ENCODE results near the gene CFAP90.

CFAP90 gene

DNA sequence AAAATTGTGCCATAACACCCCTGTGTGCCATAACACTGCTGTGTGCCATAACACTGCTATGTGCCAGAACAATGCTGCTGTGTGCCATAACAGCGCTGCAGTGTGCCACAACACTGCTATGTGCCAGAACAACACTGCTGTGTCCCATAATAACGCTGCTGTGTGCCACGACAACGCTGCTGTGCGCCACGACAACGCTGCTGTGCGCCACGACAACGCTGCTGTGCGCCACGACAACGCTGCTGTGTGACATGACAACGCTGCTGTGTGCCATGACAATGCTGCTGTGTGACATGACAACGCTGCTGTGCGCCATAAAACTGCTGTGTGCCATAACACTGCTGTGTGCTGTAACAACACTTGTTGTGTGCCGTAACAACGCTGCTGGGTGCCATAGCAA, 25.9 kb downstream of the CFAP90 start:
- Histone ChIP-seq H3K4me1 (ENCODE audit: control insufficient read depth, insufficient read depth, low read length) (no peaks in the 10 kb centered on the region), H3K27ac (ENCODE audit: low read depth, low read length) (no peak overlapping the region), H3K36me3 (ENCODE audit: control insufficient read depth, insufficient read depth, low read length) (peaks cover 31% of the 10 kb centered on the region), H3K4me3 (ENCODE audit: low read depth, low read length) (no peak overlapping the region), H3K27me3 (ENCODE audit: control insufficient read depth, insufficient read depth, low read length) (no peaks in the 10 kb centered on the region), H3K9me3 (ENCODE audit: control insufficient read depth, insufficient read depth, low read length) (no peaks in the 10 kb centered on the region), H3K9ac (ENCODE audit: low read depth, low read length) (no peak overlapping the region)

DNA sequence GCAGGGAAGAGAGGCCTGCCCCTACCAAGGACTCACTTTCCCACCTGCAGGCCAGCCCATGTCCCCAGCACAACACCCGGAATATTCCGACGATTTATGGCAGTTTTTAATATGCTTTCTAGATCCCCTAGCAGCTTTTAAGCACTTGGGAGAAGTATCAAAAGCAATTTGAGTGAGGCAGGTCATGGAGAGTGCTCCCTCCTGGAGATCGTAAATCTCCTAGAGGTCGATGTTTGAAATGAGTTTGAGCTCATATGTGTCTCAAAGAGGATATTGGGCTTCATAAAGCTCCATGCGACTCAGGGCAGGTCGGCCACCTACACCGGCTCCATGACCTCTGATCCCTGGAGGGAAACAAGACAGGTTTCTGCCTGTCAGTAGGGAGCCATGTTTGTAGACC, 27.3 kb downstream of the CFAP90 start:
- Histone ChIP-seq H3K36me3 (ENCODE audit: control insufficient read depth, insufficient read depth, low read length) (peaks cover 39% of the 10 kb centered on the region), H3K27ac (ENCODE audit: low read depth, low read length) (no peak overlapping the region), H3K27me3 (ENCODE audit: control insufficient read depth, insufficient read depth, low read length) (no peaks in the 10 kb centered on the region), H3K9ac (ENCODE audit: low read depth, low read length) (no peak overlapping the region), H3K4me3 (ENCODE audit: low read depth, low read length) (no peak overlapping the region), H3K4me1 (ENCODE audit: control insufficient read depth, insufficient read depth, low read length) (no peaks in the 10 kb centered on the region), H3K9me3 (ENCODE audit: control insufficient read depth, insufficient read depth, low read length) (no peaks in the 10 kb centered on the region)

DNA sequence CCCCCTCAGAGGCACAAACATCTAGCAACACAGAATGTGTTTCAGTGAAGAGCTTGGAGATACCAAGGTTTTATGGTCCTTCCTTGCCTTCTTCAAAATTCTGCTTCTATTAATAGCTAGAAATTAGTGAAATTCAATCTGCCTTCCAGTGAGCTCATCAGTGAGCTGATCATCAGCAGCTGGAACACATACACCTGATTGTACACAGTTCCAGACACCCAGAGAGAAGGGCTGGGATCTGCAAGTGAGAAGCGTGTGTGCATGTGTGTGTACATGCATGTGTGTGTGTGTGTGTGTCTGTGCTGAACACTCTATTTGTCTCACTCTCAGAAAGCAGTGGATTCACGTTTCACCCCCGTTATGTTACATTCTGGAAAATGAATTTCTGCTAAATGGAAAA, 28.5 kb downstream of the CFAP90 start:
- no peaks in the 10 kb centered on the region for H3K9me3 ChIP-seq (ENCODE audit: control insufficient read depth, insufficient read depth, low read length)
- peaks cover 39% of the 10 kb centered on the region for H3K36me3 ChIP-seq (ENCODE audit: control insufficient read depth, insufficient read depth, low read length)
- no peak overlapping the region for H3K27ac ChIP-seq (ENCODE audit: low read depth, low read length)
- H3K9ac ChIP-seq (ENCODE audit: low read depth, low read length): no peak overlapping the region
- H3K27me3 ChIP-seq (ENCODE audit: control insufficient read depth, insufficient read depth, low read length): no peaks in the 10 kb centered on the region
- H3K4me1 ChIP-seq (ENCODE audit: control insufficient read depth, insufficient read depth, low read length): no peaks in the 10 kb centered on the region
- H3K4me3 ChIP-seq (ENCODE audit: low read depth, low read length): no peak overlapping the region

DNA sequence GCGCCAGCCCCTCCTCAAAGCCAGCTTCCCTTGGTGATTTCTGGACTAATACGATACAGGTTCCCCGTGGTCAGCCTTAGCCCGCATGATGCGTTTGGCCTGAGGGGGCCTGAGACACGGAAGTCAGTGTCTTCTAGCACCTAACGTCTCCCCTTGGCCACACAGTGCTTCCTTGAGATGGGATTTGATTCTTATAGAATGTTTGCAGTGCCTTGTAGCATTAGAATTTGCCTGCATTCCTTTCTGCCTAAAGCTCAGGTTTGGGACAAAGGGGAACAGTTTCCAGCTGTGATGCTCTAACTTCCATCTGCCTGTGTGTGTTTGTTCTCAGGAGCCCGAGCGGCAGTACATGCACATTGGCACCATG, 34.4 kb downstream of the CFAP90 start:
- H3K27me3 ChIP-seq (ENCODE audit: control insufficient read depth, insufficient read depth, low read length): no peaks in the 10 kb centered on the region

DNA sequence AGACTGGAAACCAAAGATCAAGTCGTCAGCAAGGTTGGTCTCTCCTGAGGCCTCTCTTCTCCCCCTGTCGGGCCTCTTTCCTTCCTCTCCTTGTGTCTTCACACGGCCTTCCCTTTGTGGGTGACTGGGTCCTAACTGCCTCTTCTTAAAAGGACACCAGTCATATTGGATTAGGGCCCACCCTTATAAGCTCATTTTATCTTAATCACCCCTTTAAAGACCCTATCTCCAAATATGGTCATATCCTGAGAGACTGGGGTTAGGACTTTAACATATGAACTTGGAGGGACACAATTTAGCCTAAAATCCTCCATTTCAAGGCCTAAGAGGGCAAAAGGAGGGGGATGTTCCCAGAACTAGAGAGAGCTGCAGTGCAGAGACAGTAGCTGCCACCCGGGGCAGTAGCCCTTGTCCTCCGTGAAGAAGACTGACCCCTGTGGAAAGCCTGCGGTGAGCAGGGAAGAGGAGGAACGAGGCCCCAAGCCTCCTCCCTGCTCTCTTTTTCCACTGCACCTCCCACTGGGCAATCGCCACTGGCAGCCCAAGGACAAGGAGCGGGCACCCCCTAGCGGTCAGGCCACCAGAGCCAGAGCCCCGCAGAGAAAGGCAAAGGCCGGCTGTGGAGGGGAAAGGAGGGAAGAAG, 34.9 kb downstream of the CFAP90 start:
- Histone ChIP-seq H3K36me3 (ENCODE audit: control insufficient read depth, insufficient read depth, low read length) (peaks cover 9% of the 10 kb centered on the region), H3K9me3 (ENCODE audit: control insufficient read depth, insufficient read depth, low read length) (no peaks in the 10 kb centered on the region), H3K9ac (ENCODE audit: low read depth, low read length) (0 out of 2 replicates have a peak overlapping the region, but pooled peaks have one; percentile 6), H3K4me3 (ENCODE audit: low read depth, low read length) (no peak overlapping the region; the same call in 1 of the 2 replicates), H3K27ac (ENCODE audit: low read depth, low read length) (peak overlapping the region; percentile 67), H3K27me3 (ENCODE audit: control insufficient read depth, insufficient read depth, low read length) (no peaks in the 10 kb centered on the region), H3K4me1 (ENCODE audit: control insufficient read depth, insufficient read depth, low read length) (peaks cover 20% of the 10 kb centered on the region)

More for the DNA sequence above, 34.4 kb downstream of the CFAP90 start:
- Histone ChIP-seq H3K27ac (ENCODE audit: low read depth, low read length) (peak overlapping the region; percentile 67), H3K4me3 (ENCODE audit: low read depth, low read length) (no peak overlapping the region), H3K9ac (ENCODE audit: low read depth, low read length) (no peak overlapping the region), H3K4me1 (ENCODE audit: control insufficient read depth, insufficient read depth, low read length) (peaks cover 20% of the 10 kb centered on the region), H3K36me3 (ENCODE audit: control insufficient read depth, insufficient read depth, low read length) (peaks cover 12% of the 10 kb centered on the region), H3K9me3 (ENCODE audit: control insufficient read depth, insufficient read depth, low read length) (no peaks in the 10 kb centered on the region)

DNA sequence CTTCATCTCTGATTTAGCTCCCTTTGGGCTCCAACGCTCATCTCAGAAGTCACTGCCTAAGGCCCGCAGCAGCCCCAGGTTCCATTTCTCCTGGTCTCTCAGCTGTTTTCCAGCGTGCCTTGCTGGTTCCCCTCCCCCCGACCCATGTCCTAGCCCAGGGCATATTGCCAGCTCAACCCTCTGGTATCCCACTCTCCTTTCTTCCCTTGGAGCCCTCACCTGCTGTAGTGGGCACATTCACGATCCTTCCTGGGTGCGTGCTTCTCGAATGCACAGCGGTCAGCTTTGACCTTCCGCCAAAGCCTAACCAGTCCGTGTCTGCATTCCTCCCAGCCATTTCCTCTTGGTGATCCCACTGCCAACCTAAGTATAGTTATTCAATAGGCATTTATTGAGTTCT, 36.1 kb downstream of the CFAP90 start:
- H3K4me3 ChIP-seq (ENCODE audit: low read depth, low read length): no peak overlapping the region

DNA sequence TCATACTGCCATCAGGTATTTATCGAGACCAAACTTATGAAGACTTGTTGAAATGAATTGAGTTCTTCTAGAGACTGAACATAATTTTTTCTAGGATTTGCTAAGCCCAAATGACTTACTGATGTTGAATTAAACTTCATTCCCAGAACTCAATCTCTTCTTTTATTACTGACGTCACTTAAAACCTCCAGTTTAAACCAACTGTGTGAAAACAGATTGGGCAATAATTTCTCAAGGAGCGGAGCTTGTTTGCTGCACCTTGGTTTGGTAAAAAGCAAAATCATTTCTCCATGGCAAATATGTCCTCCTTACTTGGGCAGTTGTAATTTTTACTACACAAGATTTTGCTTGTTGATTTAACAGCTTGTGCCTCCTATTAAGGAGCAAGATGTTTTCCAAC, 37.4 kb downstream of the CFAP90 start:
- H3K4me1 ChIP-seq (ENCODE audit: control insufficient read depth, insufficient read depth, low read length): peaks cover 20% of the 10 kb centered on the region
- peaks cover 6% of the 10 kb centered on the region; the same call in 1 of the 2 replicates for H3K36me3 ChIP-seq (ENCODE audit: control insufficient read depth, insufficient read depth, low read length)
- no peaks in the 10 kb centered on the region for H3K9me3 ChIP-seq (ENCODE audit: control insufficient read depth, insufficient read depth, low read length)
- H3K27me3 ChIP-seq (ENCODE audit: control insufficient read depth, insufficient read depth, low read length): no peaks in the 10 kb centered on the region
- H3K27ac ChIP-seq (ENCODE audit: low read depth, low read length): no peak overlapping the region
- H3K4me3 ChIP-seq (ENCODE audit: low read depth, low read length): no peak overlapping the region
- H3K9ac ChIP-seq (ENCODE audit: low read depth, low read length): no peak overlapping the region

More for the DNA sequence above, 36.1 kb downstream of the CFAP90 start:
- H3K36me3 ChIP-seq (ENCODE audit: control insufficient read depth, insufficient read depth, low read length): peaks cover 9% of the 10 kb centered on the region
- H3K9ac ChIP-seq (ENCODE audit: low read depth, low read length): no peak overlapping the region
- H3K27me3 ChIP-seq (ENCODE audit: control insufficient read depth, insufficient read depth, low read length): no peaks in the 10 kb centered on the region
- H3K27ac ChIP-seq (ENCODE audit: low read depth, low read length): no peak overlapping the region
- H3K9me3 ChIP-seq (ENCODE audit: control insufficient read depth, insufficient read depth, low read length): no peaks in the 10 kb centered on the region
- H3K4me1 ChIP-seq (ENCODE audit: control insufficient read depth, insufficient read depth, low read length): peaks cover 20% of the 10 kb centered on the region

DNA sequence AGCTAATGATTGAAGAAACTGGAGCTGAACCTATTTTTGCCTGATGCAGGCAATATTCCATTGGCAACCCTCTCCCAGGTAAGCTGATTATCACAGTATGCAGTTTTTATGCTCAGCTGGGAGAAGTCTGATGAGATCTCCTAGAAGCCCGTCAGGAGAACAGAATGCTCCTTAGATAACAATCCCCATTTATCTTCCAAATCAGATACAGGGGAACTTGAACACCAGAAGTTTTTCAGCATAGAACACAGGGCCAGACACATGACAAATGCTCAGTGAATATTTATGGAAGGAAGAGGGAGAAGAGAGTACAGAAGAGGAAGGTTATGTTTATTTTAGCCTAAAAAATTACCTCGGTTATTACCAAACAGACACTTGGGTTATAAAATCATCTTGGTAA, 37.9 kb downstream of the CFAP90 start:
- Histone ChIP-seq H3K4me3 (ENCODE audit: low read depth, low read length) (no peak overlapping the region), H3K36me3 (ENCODE audit: control insufficient read depth, insufficient read depth, low read length) (peaks cover 6% of the 10 kb centered on the region; the same call in 1 of the 2 replicates), H3K9me3 (ENCODE audit: control insufficient read depth, insufficient read depth, low read length) (no peaks in the 10 kb centered on the region), H3K4me1 (ENCODE audit: control insufficient read depth, insufficient read depth, low read length) (peaks cover 20% of the 10 kb centered on the region), H3K27me3 (ENCODE audit: control insufficient read depth, insufficient read depth, low read length) (no peaks in the 10 kb centered on the region), H3K27ac (ENCODE audit: low read depth, low read length) (no peak overlapping the region), H3K9ac (ENCODE audit: low read depth, low read length) (no peak overlapping the region)

DNA sequence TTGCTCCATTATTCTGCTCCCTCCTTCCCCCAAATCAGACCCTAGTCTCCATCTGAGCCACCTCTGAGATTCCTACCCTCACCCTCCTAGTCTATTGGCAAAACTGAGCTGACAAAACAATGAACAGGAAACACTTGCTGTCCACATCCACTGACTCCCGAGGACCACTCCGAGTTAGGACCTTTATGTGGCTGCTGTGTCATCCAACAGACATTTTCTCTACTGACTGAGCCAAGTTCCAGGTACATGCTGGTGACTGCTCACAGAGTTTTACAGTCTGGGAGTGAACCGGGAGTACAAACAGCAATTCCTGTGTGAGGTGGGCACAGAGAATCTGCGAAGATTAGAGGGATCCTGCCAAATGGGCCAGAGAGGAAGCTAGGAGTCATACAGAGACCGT, 39.2 kb downstream of the CFAP90 start:
- no peak overlapping the region for H3K27ac ChIP-seq (ENCODE audit: low read depth, low read length)
- H3K27me3 ChIP-seq (ENCODE audit: control insufficient read depth, insufficient read depth, low read length): no peaks in the 10 kb centered on the region
- no peak overlapping the region for H3K9ac ChIP-seq (ENCODE audit: low read depth, low read length)
- H3K9me3 ChIP-seq (ENCODE audit: control insufficient read depth, insufficient read depth, low read length): no peaks in the 10 kb centered on the region
- H3K4me3 ChIP-seq (ENCODE audit: low read depth, low read length): no peak overlapping the region
- peaks cover 16% of the 10 kb centered on the region for H3K4me1 ChIP-seq (ENCODE audit: control insufficient read depth, insufficient read depth, low read length)
- peaks cover 12% of the 10 kb centered on the region for H3K36me3 ChIP-seq (ENCODE audit: control insufficient read depth, insufficient read depth, low read length)

DNA sequence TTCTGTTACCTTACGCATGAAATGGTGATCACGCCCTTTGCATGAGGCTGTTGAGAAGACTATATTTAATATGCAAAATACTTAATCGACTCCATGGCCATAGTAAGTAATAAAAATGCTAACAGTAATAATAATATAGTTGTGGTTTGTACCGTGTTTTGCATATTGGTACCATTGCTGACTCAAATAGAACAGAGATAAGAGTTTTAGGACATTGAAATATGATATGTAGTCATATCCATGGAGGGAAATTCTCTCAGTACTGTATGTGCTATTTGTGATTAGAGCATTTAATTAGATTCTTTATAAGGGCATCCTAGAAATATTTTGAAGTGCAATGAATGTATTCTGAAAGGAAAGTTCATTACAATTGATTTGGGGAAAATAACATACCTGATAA, 41.9 kb downstream of the CFAP90 start:
- no peak overlapping the region for H3K9ac ChIP-seq (ENCODE audit: low read depth, low read length)
- no peaks in the 10 kb centered on the region for H3K9me3 ChIP-seq (ENCODE audit: control insufficient read depth, insufficient read depth, low read length)
- no peaks in the 10 kb centered on the region for H3K27me3 ChIP-seq (ENCODE audit: control insufficient read depth, insufficient read depth, low read length)
- H3K4me3 ChIP-seq (ENCODE audit: low read depth, low read length): no peak overlapping the region
- H3K36me3 ChIP-seq (ENCODE audit: control insufficient read depth, insufficient read depth, low read length): peaks cover 26% of the 10 kb centered on the region
- H3K27ac ChIP-seq (ENCODE audit: low read depth, low read length): no peak overlapping the region
- no peaks in the 10 kb centered on the region for H3K4me1 ChIP-seq (ENCODE audit: control insufficient read depth, insufficient read depth, low read length)

DNA sequence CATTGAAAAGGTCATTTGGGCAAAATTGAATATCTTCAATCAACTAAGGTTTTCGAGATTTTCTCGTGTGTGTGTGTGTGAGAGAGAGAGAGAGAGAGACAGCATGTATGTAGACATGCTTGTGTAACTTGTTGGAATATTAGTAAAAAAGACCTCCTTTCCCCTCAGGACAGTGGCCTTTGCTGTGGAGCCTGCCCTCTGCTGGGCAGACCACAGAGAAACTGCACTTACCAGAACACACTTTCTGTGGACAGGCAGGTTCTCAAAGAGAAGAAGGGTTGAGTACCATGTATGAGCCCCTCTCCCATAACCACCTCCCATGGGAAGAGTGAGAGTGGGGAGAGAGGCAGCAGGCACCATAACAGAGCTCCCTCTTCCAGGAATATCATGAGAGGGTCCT, 45.6 kb downstream of the CFAP90 start:
- Histone ChIP-seq H3K4me1 (ENCODE audit: control insufficient read depth, insufficient read depth, low read length) (no peaks in the 10 kb centered on the region), H3K27me3 (ENCODE audit: control insufficient read depth, insufficient read depth, low read length) (no peaks in the 10 kb centered on the region), H3K36me3 (ENCODE audit: control insufficient read depth, insufficient read depth, low read length) (peaks cover 43% of the 10 kb centered on the region)

More for the DNA sequence above, 45.6 kb downstream of the CFAP90 start:
- no peak overlapping the region for H3K27ac ChIP-seq (ENCODE audit: low read depth, low read length)
- no peak overlapping the region for H3K4me3 ChIP-seq (ENCODE audit: low read depth, low read length)
- H3K9ac ChIP-seq (ENCODE audit: low read depth, low read length): no peak overlapping the region
- H3K9me3 ChIP-seq (ENCODE audit: control insufficient read depth, insufficient read depth, low read length): no peaks in the 10 kb centered on the region

Data from HUES48 (cell line).